ENCODE data around the gene MTF1.
A peak's percentile ranks its signal among the peaks of the same experiment; 100 is the strongest.
"Not testable (repeated sequence)": the region's sequence is repeated elsewhere in the genome, so short reads cannot be mapped to it uniquely, and the experiment has no call there.

Gene MTF1

DNA sequence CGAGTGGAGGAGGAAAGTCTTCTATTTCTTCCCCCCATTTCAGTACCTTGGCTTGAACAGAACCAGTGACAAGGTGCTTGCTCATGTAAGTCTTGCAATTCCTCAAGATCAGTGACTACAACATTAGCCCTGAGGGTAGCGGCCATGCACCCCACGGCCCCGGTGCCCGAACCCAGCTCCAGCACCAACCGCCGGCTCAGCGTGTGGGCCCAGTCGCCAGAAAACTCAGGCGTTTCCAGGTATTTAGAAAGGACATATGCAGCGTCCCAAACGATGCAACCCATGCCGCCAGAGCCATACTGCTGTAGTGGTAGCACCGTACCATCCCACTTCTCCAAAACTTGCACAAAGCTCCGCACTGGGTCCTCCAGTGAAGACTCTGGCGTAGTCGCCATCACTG is 76.9 kb downstream of the MTF1 start:
- DNase-seq, result no peak

DNA sequence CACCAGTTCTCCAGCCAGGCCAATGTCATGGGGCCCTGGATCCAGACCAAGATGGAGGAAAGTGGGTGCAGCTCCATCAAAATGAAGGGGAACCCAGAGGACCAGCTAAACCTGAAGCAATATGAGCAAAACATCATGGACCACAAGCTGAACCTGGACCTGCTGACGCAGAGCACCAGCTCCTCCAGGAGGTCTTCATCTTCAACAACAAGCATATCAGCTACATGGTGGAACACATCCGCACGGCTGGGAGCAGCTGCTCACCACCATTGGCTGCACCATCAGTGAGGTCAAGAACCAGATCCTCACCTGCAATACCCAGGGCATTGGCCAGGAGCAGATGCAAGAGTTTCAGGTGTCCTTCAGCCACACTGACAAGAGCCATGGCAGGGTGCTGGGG is 80.7 kb downstream of the MTF1 start:
- no peak for DNase-seq

DNA sequence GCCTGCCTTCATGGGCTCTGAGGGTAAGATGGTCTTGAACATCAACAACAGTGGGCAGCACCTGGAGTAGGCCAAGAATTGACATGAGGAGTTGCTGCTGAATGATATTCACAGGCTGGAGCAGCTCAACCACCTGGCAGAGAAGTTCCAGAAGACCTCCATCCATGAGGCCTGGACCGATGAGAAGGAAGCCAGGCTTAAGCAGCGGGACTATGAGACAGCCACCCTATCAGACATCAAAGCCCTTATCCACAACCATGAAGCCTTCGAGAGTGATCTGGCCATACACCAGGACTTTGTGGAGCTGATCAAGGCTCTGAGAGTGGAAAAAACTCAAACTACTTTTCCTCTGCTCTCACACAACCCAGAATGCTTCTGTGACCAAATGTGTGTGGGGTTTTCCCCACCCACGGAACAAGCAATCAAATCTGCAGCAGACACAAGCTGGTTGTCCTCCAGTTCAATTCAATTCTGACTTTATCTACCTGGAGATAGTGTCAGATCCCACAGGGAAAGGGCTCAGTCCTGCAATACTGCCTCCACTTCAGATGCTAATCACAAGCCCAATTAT is 82.4 kb downstream of the MTF1 start:
- no peak for DNase-seq

DNA sequence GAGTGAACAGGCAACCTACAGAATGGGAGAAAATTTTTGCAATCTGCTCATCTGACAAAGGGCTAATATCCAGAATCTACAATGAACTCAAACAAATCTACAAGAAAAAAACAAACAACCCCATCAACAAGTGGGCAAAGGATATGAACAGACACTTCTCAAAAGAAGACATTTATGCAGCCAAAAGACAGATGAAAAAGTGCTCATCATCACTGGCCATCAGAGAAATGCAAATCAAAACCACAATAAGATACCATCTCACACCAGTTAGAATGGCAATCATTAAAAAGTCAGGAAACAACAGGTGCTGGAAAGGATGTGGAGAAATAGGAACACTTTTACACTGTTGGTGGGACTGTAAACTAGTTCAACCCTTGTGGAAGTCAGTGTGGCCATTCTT is 88.0 kb downstream of the MTF1 start:
- DNase-seq, result not testable (repeated sequence)

DNA sequence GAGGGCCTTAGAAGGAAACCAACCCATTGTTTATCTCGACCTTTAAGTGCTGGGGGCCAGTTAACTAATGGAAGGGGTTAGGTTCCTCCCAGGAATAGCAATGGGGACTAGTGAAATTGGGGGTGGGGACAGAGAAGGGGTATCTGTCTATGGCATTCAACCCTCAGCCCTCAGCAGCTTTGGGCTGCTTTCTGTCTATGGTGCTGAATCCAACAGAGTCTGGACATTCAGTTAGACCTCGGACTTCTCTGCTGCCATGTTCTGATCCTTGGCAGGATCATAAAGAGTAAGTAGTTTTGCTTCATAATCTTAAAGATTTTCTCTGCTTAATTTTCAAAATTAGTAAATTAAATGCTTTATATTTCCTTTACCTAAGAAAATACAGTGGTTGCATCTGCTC is 91.9 kb downstream of the MTF1 start:
- DNase-seq, result no peak

DNA sequence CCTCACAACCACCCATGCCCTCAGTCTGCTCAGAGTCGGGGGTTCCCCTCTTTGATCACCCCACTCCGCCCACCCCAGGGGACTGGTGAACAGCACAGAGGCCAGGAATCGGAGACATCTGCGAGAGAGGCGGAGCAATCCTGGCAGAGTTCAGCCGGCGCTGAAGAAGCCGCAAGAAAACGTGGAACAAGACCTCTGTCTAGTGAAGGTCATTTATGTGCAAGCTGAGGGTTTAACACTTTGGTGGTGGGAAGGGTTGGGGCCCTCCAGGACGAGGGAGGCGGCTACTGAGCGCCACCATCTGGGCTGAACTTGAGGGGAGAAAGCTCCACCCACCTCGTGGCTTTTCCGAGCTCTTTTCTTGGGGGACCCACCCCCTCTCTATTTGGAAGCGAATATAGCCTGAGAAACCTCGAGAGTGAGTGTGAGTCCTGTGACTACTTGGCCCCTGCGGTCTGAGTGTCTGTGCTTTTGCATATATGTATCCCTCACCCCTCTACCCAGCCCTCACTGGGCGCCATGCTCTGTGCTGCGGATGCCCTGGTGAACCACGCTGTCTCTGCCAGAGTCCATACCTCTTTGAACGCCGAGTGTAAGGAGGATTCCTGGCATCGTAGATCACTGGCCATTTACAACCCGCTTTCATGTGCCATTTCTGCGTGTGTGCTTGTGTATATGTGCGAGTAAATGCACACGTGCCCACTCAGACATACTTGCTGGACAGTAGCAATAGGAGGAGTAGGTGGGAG is 93.3 kb downstream of the MTF1 start:
- DNase-seq, result peak; percentile 35

DNA sequence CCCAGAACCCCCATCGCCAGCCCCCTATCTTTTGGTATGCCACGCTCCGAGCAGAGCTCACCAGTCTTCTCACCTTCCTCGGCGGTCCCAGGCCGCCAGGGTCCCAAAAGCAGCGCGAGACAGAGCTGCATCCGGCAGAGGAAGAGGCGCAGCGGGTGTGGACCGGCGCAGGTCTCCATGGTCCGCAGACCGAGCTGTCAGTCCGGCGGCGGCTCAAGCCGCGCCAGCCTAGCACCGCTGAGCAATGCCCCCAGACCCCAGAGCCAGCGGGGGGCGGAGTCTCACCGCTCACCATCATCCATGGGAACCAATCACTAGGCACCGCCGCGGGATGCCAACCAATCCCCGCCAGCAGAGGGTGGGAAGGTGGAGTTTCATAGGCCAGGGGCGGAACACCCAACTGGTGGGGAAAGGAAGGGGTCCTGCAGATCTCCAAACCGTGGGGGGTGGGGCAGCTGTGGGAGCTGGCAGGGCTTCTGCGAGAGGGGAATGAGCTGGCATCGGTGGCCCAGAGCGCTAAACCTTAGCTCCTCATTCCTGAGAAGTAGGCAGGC is 94.4 kb downstream of the MTF1 start, which contains the start of gene EPHA10:
Gene EPHA10, minus strand, starts transcription at position 233 of the 554 bp plus-strand sequence. Its CDS starts 54 bp downstream, at position 179.
- DNase-seq, result peak; percentile 83

DNA sequence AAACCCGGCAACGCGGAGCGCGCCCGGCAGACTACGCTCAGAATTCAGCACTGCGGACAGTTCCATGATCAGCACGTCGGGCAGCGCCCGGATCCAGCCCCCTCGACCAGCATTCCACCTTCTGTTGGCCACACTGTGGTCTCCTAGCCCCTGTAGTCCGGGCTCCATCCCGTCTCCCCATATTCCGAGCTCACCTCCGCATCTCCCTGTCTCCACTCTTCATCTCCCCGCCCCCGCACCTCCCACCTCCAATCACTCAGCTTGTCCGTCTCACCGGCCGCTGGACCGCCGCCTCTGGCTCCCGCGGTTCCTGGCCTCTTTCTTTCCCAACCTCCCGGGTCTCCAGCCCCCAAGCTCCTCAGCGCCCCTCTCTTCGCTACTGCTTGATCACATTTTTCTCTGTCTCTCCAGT is 95.0 kb downstream of the MTF1 start:
- DNase-seq, result no peak

DNA sequence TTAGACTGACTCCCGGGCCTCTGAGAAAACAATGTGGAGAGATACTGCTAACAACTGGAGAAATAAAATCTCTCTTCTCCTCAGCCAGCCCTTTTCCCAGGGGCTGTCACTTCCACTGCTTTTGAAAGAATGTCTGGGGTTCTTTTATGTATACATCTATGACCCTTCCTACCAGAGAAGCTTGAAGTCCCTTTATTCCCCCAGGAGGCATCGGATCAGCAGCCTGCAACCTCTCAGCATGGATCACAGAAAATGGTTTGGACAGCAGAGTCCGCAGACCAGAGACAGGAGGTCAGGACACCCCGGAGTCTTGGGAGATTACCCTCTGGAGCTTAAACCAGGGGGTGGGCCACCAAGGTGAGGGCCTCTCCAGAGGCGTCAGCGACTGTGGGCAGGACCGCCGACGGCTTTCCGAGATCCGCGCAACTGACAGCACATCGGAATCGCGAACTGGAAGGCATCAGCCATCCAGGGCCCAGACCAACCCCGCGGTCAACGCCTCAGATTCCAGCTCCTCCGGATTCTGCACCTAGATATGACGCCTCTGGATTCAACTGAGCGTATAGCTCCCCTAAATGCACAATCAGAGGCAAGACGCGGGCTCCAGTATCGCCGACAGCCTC is 95.5 kb downstream of the MTF1 start:
- DNase-seq, result no peak

DNA sequence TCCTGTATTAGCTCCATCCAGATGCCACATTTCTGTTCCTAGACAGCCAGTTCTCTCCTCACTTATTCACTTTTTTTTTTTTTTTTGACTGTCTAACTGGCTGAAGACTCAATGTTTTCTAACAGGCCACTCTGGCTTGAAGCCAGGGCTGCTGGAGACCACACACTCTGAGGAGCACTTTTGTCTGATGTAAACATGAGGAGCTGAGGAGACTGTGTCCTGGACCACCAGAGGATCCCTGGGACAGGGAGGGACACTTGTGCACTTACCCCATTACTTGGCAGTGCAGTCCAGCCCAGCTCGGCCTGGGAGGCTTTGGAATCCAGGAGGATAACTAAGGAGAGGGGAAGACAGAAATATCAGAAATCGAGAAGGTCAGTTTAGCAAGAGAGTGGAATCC is 96.9 kb downstream of the MTF1 start:
- DNase-seq, result no peak

DNA sequence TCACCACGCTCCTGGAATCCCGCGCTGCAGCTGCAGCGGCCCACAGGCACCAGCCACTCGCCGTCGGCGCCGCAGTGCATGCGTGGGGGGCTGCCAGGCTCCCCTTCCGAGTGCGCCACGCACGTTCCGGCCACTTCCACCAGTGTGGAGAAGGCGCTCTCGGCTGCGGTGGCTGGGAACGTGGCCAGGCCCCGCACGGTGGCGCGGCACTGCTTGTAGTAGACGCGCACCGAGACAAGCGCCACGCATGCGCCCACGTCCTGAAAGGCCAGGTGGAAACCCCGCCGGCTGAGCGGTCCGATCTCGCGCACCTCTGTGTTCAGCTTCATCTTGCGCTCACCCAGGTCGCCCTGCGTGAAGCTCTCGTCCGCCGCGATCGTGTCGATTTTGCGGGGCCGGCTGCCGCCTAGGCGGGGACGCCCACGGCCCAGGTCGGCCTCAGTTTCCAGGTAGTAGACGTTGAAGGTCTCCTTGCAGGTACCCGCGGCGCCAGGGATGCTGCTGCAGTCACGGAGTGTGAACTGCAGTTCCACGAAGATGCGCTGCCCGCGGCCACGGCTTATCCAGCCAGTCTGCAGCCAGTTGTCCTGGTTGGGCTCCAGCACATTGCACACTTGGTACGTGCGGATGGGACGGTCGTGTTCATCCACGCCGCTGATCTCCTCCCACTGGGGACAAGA is 97.8 kb downstream of the MTF1 start:
- no peak for DNase-seq
